GM18519 (cell line): ENCODE data around the gene RHEBL1.

ENCODE experiments used
- ATAC-seq: cut with Tn5 transposase; IDR thresholded peaks from one replicate; pipeline ENCODE4 v1.9.1; 2021; ENCODE audit warnings: mild to moderate bottlenecking, moderate library complexity; ENCODE audit not compliant: unreplicated experiment, low FRiP score

Gene RHEBL1

DNA sequence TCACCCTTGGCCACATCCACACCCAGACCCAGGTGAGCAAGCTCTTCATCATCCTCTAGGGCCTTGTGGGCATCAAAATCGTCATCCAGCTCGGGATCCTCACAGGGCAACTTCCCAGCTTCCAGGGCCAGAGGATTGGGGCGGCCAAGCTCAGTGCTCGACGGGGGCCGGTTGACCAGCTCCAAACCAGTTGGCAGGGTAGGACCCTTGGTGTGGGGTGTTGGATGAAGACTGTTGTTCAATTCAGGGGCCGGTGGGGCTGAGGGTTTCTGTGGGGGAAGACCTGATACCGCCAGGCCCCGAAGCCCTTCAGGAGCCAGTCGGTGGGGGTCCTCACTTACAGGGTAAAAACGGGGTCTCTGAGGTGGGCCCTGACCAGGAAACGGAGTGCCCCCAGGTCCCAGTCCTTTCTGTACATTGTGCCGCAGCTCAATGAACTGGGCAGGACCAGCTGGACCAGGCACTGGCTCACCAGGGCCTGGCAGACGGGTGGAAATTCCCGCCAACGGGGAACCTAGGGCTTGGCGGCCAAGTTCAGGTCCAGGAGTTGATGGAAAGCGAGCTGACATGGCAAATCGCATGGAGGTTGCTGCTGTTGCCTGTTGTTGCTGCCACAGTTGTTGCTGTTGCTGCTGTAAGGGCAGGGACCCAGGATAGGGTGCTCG lies 31.4 kb downstream of the RHEBL1 start:
- no peak for ATAC-seq

DNA sequence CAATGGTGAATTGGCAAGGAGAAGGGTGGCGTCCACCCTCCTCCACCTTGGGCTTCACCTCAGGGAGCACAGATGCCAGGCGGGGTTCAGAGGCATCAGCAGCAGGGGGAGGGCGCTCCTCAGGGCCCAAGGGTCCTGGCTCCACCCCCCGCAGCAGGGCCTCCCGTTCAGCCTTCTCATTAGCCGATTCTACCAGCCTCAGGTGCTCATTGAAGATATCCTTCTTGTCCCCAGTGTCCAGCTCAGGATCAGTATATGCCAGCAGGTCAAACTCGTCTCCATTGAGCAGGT lies 31.9 kb downstream of the RHEBL1 start:
- no peak for ATAC-seq

DNA sequence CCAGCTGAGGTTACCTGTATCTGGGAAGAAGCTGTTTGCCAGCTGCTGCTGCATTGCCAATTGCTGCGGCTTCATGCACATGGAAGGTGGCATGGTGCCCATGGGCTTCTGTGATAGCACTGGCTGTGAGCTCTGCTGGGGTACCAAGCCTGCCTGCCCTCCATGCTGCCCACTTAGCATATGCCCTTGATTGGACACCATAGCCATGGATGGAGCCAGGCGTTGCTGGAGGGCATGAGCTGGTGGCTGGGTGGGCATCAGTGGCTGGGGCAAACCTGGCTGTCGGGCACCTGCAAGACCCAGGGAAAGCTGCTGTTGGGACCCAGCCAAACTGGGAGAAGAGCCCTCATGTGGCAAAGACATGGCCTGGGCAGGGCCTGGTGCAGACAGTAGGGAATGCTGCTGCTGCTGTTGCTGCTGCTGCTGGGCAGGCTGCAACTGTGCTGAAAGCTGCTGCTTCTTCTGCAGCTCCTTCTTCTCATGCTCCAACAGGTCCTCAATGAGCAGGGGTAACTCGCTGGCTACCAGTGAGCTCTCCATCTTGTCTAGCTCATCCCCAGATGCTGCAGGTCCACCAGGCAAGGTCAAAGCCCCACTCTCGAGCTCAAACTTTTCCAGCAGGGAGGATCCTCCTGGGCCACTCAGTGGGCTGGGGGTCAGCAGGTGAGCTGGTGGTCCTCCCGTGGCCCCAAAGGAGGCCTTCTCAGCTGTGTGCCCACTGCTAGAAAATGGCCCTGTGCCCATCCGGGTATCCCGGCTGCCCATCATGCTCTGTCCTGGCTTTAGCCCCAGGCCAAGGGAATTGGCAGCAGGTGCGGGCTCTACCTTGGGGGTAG lies 32.5 kb downstream of the RHEBL1 start:
- no peak for ATAC-seq

DNA sequence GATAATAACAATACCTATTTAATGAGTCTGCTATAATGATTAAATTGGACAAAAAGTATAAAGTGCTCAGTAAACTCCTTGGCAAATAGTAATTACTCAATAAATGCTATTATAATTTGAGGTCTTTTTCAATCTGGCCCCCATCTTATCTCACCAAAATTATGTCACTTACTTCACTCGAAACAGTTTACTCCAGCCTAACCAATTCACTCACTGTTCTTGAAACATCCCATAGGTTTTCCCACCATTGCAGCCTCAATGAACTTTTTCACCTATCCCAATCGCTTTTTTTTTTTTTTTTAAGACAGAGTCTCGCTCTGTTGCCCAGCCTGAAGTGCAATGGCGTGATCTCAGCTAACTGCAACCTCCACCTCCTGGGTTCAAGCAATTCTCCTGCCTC lies 33.8 kb downstream of the RHEBL1 start:
- no peak for ATAC-seq

DNA sequence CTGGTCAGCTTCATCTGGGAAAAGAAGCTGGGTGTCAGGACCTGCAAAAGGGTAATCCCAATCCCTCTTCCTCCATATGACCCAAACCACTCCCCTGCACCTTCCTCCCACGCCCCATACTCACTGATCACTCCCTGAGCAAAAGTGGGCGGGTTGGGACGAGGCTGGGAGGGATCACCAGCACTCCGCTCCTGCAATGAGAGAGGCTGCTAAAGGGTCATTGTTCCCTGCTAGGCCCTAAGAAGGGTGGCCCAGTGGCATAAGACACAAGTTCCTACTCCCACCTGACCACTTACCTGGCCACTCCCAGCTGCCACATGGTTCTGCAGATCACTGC lies 35.5 kb downstream of the RHEBL1 start:
- ATAC-seq, result no peak

DNA sequence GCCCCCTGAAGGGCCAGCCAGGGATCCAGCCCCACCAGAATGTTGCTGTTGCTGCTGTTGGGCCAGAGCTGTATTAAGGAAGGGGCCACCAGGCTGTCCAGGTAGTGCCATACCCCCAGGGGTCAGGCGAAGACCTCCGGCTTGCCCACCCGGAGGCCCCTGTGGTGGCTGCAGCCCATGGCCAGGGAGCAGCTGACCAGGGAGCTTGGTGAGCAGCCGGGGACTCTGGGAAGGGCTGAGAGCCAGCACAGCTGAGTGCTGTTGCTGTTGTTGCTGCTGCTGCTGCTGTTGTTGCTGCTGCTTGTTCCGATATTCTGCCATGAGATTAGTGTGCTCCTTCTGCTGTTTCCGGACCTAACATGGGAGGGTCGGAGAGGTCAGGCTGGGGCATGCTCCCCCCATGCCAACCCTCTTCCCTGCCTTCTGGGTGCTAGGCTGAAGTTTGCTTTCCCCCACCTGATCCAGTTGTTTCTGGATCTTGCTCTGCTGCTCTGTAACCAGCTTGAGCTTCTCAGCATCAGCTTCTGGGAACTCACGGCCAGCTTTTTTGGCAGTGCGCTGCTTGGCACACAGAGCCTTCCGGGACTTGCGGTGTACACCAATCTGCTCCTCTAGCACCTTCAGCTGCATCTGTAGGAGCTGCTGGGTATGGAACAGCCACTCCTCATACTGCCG lies 36.0 kb downstream of the RHEBL1 start:
- ATAC-seq, result no peak

DNA sequence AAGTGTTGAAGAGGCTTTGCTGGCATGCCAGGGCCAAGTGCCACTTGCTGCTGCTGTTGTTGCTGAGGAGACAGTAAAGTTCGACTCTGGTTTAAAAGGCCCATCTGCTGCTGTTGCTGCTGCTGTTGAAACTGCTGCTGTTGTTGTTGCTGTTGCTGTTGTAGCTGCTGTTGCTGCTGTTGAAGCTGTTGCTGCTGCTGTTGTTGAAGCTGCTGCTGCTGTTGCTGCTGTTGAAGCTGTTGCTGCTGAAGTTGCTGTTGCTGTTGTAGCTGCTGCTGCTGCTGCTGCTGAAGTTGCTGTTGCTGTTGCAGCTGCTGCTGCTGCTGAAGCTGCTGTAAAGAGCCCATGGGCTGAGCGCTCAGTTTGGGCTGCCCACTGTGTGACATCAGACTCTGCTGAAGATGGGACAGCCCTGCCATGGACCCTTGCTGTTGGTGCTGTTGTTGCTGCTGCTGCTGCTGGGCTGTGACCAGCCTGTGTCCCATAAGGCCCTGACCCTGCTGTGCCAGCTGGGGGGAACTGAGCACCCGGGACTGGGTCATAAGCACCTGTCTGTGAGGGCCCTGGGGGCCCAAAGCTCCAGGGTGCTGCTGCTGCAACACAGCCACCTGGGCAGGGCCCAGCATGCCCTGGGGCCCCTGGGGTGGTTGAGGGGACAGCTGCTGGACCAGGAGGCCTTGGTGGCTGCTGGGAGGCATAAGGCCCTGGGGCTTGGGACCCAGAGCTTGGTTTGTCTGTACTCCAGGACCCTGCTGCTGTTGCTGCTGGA lies 36.9 kb downstream of the RHEBL1 start:
- ATAC-seq, result no peak

DNA sequence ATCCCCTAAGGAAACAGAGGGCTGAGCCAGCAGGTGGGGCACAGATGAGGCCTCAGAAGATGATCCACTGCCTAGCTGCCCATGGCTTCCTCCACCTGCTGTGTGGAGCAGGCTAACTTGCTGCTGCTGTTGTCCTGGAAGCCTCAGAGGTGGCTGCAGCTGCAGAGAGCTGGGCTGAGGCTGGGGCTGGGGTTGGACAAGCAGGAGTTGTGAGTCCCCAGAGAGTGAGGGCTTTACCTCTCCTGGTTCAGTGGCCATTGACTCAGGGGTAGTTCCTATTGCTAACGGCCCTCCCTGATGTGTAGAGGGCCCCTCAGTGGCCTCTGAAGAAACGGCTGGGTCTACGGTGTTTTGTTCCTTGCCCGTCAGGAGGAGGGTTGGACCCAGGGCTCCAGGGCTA lies 37.5 kb downstream of the RHEBL1 start:
- ATAC-seq, result no peak

DNA sequence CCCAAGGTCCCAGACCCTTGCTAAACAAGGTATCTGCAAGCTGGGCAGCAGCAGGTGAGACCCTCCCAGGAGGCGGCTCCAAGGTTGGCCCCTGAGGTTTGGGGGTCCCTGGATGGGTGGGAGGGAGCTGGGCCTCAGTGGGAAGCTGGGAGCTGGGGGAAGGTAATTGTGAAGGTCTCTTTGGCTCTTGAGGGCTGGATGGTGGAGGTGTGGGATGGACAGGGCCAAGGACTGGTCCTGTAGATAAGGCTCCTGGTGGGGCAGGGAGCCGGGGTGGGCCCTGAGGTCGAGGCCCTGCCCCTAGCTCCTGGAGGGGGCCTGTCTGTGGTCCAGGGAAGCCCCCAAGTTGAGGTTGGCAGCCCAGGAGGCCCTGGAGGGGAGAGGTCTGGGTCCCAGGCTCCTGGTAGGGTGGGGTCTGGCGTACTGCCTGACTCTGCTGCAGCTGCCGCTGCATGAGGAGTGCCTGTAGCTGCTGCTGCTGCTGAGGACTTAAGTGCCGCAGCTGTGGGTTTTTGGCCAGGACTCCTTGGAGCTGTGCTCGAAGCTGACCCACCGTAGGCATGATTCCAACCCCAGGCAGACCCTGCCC lies 38.1 kb downstream of the RHEBL1 start:
- no peak for ATAC-seq

DNA sequence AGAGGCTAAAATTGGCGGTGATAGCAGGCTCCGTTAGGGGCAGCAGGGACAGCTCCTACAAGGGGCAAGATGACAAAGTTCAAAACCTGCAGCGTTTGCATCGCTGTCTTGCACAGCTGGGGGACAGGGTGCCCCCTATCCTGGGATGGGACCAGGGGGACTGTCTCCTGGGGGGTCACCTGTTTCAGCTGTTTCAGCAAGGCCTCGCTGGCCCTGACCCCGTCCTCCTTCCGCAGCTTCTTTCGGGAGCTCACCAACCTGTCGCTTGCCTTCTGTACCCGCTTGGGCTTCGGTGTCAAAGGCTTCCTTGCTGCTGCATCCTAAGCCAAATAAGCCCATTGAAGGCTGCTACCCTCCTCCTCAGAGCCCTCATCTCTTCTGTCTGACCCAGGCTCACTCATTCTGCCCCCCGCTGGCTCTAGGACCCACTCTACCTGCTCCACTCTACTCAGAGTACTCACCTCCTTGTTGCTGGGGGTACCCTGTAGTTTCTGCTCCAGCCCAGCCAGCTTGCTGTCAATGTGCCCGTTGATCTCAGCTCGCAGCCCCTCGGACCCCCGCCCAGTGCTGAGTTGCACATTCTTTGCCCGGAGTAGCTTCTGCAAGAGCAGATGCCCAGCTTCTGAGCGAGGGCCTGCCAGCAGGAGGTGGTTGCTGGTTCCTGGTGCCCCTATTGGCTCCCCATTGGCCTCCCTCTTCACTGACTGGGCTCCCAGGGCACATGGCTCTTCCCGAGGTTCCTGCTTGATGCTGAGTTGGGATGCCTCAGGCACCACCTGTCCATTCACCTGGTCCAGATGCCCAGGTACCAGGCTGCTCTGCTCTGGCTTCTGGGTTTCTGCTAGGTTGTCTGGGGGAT lies 38.8 kb downstream of the RHEBL1 start:
- no peak for ATAC-seq

DNA sequence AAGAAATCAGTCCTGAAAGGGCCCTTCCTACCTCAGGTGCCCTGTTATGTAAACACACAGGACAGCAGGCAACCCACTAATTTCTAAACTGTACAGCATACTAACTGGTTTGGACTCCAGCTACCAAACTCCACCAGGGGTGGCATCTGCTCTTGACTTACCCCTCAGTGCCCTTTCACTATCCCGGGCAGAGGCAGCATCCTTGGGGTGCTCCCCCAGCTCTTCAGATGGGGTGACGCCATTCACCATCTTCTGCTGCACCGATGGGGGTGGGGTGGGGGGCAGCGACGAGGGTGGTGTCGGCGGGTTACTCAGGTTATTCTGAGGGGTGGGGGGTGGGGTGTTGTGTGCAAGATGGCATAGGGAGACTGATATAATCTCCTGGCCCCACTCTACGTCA lies 39.7 kb downstream of the RHEBL1 start:
- ATAC-seq, result no peak

DNA sequence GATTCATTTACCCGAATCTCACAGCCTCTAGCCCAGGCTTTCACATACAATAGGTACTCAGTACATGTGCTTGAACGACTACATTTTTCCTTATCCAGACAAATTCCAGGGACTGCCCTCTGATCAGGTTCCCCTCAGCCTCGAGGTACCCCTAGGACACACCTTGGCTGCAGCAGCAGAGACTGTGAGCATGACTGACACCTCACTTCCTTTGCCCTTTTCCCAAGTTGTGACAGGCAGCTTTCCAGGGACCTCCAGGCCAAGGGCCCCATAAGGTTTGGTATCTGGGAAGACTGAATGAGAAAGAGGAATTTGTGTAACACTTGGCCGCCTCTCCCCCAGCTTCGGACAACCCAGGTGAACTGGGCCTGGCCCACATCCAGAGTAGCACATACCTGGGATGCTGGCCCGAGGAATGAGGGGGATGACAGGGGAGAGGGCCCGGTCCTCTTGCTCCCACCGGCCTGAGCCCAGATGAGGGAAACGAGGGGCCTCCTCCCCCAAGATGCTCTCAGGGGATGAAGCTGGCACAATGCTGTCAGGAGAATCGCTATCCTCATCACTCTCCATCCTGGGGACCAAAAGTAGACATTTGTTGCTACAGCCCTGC lies 41.0 kb downstream of the RHEBL1 start:
- ATAC-seq, result no peak

DNA sequence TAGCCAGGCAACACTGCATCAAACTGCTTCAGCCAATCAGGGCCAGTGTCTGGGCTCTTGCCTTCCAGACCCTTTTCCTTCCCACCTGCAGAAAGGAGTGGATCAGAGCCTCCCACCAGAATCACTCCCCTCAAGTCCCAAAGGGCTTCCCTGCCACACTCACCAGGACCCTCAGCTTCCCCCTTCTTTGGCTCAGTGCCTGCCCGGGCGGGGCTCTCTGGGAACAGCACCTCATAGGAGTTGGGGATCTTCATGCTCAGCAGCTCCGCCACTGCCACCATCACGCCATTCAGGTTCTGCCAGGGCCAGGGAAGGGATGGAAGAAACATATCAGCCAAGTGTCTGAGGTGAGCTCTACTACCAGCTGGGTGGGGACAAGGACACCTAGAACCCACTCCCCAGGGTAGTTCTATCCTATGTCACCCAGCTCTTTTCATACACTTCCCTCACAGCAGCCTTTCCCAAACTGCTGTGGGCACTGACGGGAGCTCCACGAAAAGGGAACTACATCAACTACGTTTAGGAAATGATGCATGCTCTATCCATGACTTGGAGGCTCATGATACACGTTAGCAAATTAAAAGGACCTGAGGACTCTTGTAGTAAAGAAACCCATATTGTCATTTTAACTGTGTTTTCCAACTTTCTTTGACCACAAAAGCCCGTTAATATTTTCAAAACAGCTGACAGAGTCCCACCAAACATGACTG lies 41.8 kb downstream of the RHEBL1 start:
- ATAC-seq, result no peak

DNA sequence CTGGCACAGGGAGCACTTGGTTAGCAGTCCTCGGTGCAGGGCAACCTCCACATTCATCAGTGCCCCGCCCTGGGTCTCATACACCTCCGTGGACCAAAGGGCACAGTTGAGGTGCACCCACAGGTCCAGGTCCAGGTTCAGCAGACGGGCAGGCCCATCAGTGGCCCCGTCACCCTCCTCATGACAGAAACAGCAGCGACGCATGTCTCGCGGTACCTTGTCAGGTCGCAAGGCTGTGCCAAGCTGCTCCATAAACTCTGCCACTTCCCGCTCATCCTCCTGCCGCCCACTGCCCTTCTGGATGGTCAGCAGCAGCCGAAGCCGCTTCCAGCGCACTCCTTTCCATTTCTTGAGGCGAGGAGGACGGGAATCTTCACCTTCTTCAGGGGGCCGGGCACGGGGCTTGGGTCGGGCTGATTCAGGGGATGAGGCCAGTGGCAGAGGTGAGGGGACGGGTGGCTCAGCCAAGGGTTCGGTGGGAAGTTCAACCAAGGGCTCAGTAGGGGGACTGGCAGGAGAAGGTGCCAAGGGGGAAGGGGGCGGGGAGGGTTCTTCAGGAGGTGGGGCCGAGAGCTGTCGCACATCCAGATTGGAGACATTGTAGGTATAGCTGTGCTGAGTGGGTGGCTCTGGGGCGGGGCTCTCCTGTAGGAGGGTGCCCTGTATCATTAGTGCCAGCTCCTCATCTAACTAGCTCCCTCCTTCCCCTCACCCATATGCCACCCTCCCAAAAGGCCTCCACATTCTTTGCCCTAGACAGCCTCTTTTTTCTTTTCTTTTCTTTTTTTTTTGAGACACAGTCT lies 42.9 kb downstream of the RHEBL1 start:
- no peak for ATAC-seq

DNA sequence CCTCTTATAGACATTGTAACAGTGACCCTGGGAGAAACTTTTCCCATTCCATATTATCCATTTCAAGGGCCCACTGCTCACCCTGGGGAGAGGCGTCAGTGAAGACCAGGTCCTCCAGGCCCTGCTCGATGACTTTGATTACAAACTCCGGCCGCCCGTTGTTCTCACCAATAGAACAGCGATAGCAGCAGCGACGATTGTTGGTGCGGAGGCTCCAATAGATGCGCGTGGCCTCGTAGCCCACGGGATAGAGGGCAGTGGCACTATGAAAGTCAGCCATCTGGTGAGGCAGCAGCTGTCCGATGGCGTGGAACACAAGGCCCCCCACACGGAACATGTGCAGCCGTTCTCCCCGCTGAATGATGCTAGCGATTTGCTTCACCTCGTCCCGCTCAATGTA lies 43.7 kb downstream of the RHEBL1 start:
- no peak for ATAC-seq

DNA sequence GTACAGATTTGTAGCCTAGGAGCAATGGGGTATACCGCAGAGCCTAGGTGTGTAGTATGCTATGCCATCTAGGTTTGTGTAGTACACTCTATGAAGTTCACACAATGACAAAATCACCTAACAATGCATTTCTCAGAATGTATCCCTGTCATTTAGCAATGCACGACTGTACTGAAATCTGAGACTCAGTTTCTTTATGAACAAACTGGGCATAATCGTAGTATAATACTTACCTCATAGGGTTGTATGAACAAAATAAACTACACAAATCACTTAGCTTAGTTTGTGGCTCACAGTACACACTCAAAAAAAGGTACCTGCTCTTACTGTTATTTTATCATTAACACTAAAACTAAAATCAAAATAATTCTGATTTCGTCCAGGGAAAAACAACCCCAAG lies 44.3 kb downstream of the RHEBL1 start:
- ATAC-seq, result no peak

DNA sequence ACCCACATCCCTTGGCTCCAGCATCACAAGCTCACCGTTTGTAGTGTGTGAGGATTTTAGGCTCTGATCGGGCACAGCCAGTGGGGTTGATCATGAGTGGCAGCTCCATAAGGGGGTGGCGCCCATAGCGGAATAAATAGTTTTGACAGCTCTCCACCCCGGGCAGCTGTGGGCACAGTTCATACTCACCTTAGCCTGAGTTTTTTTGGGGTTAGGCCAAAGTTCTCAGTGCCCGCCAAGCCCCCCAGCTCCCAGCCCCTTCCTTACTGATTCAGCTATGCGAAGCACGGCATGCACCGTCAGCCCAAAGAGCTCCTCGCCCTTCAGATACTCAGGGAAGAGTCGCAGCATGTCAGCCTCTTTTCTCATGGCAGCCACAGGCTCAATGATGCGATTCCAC lies 45.2 kb downstream of the RHEBL1 start:
- no peak for ATAC-seq

DNA sequence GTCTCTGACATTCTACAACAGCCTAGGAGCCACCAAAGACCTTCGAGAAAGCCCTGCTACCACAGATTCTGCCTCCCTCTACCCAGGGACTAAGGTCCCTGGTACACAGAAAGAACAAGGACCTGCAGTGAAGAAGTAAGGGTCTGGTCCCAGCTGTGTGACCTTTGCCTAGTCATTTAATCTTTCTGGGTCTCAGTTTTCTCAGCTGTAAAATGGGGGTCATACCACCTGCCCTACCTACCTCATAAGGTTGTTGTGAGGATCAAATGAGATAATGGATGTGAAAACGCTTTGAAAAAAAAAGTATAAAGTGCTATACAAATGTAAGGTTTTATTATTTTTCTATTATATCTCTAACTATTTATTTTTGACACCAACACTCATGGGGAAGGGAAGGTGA lies 46.0 kb downstream of the RHEBL1 start:
- no peak for ATAC-seq
